Neuronal stem cell (in vitro differentiated cells): ENCODE results near the gene FRY.

ENCODE experiments used
- DNase-seq: peaks from one replicate; pipeline ENCODE4 v3.0.0-alpha.2; 2013; ENCODE audit warnings: low spot score
- H2AFZ ChIP-seq: one replicate; pipeline ENCODE4 v1.6.1; 2013; ENCODE audit warnings: mild to moderate bottlenecking, low read length, inconsistent platforms
- H2AK5ac ChIP-seq: 2 replicates; pipeline ENCODE4 v1.6.1; 2013; ENCODE audit warnings: low read depth, mild to moderate bottlenecking, inconsistent platforms, low read length, moderate library complexity, mixed read lengths
- H2BK120ac ChIP-seq: 2 replicates; pipeline ENCODE4 v1.6.1; 2013; ENCODE audit warnings: low read depth, mild to moderate bottlenecking, inconsistent platforms, low read length, moderate library complexity, mixed read lengths
- H2BK12ac ChIP-seq: one replicate; pipeline ENCODE4 v1.6.1; 2013; ENCODE audit warnings: low read length, inconsistent platforms
- H2BK15ac ChIP-seq: 2 replicates; pipeline ENCODE4 v1.6.1; 2013; ENCODE audit warnings: mild to moderate bottlenecking, low read length, inconsistent platforms, mixed read lengths
- H2BK5ac ChIP-seq: one replicate; pipeline ENCODE4 v1.6.1; 2013; ENCODE audit warnings: inconsistent platforms, mild to moderate bottlenecking, low read length, moderate library complexity
- H3K14ac ChIP-seq: one replicate; pipeline ENCODE4 v1.6.1; 2013; ENCODE audit warnings: low read length, inconsistent platforms
- H3K18ac ChIP-seq: 2 replicates; pipeline ENCODE4 v1.6.1; 2013; ENCODE audit warnings: low read length, inconsistent platforms
- H3K23ac ChIP-seq: 2 replicates; pipeline ENCODE4 v1.6.1; 2013; ENCODE audit warnings: low read depth, mild to moderate bottlenecking, mixed read lengths, low read length, inconsistent platforms; ENCODE audit not compliant: poor library complexity
- H3K27ac ChIP-seq: replicated peaks from 3 replicates; pipeline ENCODE4 v1.5.1; 2013; ENCODE audit warnings: low read length, inconsistent platforms
- H3K27me3 ChIP-seq, 3 experiments: 2 replicates each; pipeline ENCODE4 v1.6.1; 2013; ENCODE audit warnings: low read length in 3 of 3, mild to moderate bottlenecking in 2 of 3, inconsistent platforms in 1 of 3, low read depth in 1 of 3, mixed read lengths in 1 of 3, moderate library complexity in 1 of 3; ENCODE audit not compliant: control insufficient read depth in 3 of 3, insufficient read depth in 3 of 3
- H3K36me3 ChIP-seq, 2 donors: replicated peaks in 1 of 2; 2 replicates each; pipeline ENCODE4 v1.6.1; 2013; ENCODE audit warnings: low read length in 2 of 2; ENCODE audit not compliant: control insufficient read depth in 2 of 2, insufficient read depth in 2 of 2
- H3K4ac ChIP-seq: 2 replicates; pipeline ENCODE4 v1.6.1; 2013; ENCODE audit warnings: inconsistent platforms, mild to moderate bottlenecking, low read length, moderate library complexity
- H3K4me1 ChIP-seq, 2 donors: 1 replicate in 1 of 2; 2 replicates in 1 of 2; pipeline ENCODE4 v1.6.1; 2013; ENCODE audit warnings: low read length in 2 of 2, low read depth in 1 of 2; ENCODE audit not compliant: control insufficient read depth in 2 of 2, insufficient read depth in 1 of 2
- H3K4me2 ChIP-seq: one replicate; pipeline ENCODE4 v1.6.1; 2013; ENCODE audit warnings: mild to moderate bottlenecking, low read length, inconsistent platforms; ENCODE audit not compliant: insufficient read depth, poor library complexity, severe bottlenecking
- H3K4me3 ChIP-seq, 2 donors: 2 replicates each; pipeline ENCODE4 v1.5.1; 2013; ENCODE audit warnings: low read length in 2 of 2, mild to moderate bottlenecking in 2 of 2, inconsistent platforms in 1 of 2, moderate library complexity in 1 of 2
- H3K79me1 ChIP-seq: one replicate; pipeline ENCODE4 v1.6.1; 2013; ENCODE audit warnings: low read depth, mild to moderate bottlenecking, inconsistent platforms, low read length, moderate library complexity
- H3K9ac ChIP-seq: one replicate; pipeline ENCODE4 v1.6.1; 2013; ENCODE audit warnings: mild to moderate bottlenecking, low read depth, low read length, inconsistent platforms; ENCODE audit not compliant: poor library complexity
- H3K9me3 ChIP-seq, 2 donors: replicated peaks in 1 of 2; 2 replicates each; pipeline versions ENCODE3 to v1.6.1; 2013; ENCODE audit warnings: low read length in 2 of 2, mild to moderate bottlenecking in 2 of 2, inconsistent platforms in 1 of 2, low read depth in 1 of 2, mixed read lengths in 1 of 2, moderate library complexity in 1 of 2; ENCODE audit not compliant: control insufficient read depth in 2 of 2, insufficient read depth in 1 of 2
- H4K8ac ChIP-seq: one replicate; pipeline ENCODE4 v1.6.1; 2013; ENCODE audit warnings: low read depth, mild to moderate bottlenecking, inconsistent platforms, low read length, moderate library complexity
- H4K91ac ChIP-seq: one replicate; pipeline ENCODE4 v1.6.1; 2013; ENCODE audit warnings: low read length, low read depth, mild to moderate bottlenecking, inconsistent platforms; ENCODE audit not compliant: poor library complexity
- WGBS, 2 donors: extraction: QIAGEN DNeasy Blood & Tissue Kit; methylation state at CpG; one replicate each; pipeline ENCODE4 v1.1.7; 2013; ENCODE audit warnings: missing lambda C conversion rate in 2 of 2, mixed read lengths in 1 of 2; ENCODE audit not compliant: insufficient read length in 2 of 2, insufficient replicate concordance in 1 of 2; ENCODE audit errors: extremely low coverage in 2 of 2; 5-methylcytosine and 5-hydroxymethylcytosine counted together

FRY gene

DNA sequence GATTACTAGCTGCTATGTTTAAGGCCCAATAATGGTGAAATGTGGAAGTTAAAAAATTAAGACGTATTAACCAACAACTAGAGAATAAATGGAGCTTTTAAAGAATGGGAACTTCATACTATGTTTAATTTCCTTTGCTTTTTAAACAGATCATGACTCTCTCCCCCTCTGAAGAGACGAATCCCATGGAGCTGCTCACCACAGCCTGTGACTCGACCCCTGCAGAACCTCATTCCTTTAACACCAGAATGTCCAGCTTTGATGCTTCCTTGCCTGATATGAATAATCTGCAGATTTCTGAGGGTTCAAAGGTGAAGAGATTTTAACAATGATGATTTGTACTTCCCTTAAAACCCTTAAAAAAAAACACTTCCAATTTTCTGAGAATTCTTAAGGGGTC, 230.6 kb downstream of the FRY start:
- no peak overlapping the region for H4K8ac ChIP-seq
- no peak overlapping the region for H3K27ac ChIP-seq
- H3K36me3 ChIP-seq: peaks cover 0 to 4% of the 10 kb centered on the region in 2 donors
- no peak overlapping the region for H2BK120ac ChIP-seq
- H3K18ac ChIP-seq: no peak overlapping the region
- no peak overlapping the region for H3K4me2 ChIP-seq
- no peak overlapping the region for H2BK5ac ChIP-seq
- H3K9ac ChIP-seq: no peak overlapping the region
- no peak overlapping the region for H3K4ac ChIP-seq
- no peaks in the 10 kb centered on the region for H3K27me3 ChIP-seq
- no peak overlapping the region for H2AK5ac ChIP-seq
- no peak overlapping the region for H3K4me3 ChIP-seq
- no peak overlapping the region for H2AFZ ChIP-seq
- H3K14ac ChIP-seq: no peak overlapping the region
- H4K91ac ChIP-seq: no peak overlapping the region
- no peaks in the 10 kb centered on the region for H3K79me1 ChIP-seq
- no peak for DNase-seq
- no peaks in the 10 kb centered on the region for H3K4me1 ChIP-seq
- no peak overlapping the region for H2BK15ac ChIP-seq
- no peak overlapping the region for H3K23ac ChIP-seq
- H2BK12ac ChIP-seq: no peak overlapping the region
- no CpG with 5 or more reads among the region's 3 CpGs for WGBS, 2 donors
- H3K9me3 ChIP-seq: no peaks in the 10 kb centered on the region

DNA sequence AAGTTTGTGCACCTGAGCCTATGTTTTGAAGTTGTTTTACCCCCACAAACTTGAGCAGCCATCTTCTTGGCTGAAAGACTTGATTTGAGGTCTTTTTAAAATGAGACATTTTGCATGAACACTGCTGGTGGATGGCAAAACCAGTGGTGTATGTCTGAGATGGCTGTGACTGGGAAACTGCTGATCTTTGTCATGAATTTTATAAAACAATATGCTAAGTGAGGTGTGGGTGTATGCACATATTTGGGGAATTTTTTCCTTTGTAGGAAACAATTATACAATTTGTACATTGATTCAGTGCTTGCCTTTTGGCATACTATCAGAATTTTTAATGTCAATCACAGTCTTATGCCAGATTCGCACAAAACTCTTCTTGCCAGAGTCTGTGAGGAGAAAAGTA, 231.0 kb downstream of the FRY start:
- WGBS, 2 donors: no CpG with 5 or more reads among the region's 1 CpG
- H2BK120ac ChIP-seq: no peak overlapping the region
- no peaks in the 10 kb centered on the region for H3K27me3 ChIP-seq
- H2AFZ ChIP-seq: no peak overlapping the region
- no peak overlapping the region for H3K4me3 ChIP-seq
- no peak overlapping the region for H3K18ac ChIP-seq
- no peak overlapping the region for H4K8ac ChIP-seq
- H4K91ac ChIP-seq: no peak overlapping the region
- H2BK5ac ChIP-seq: no peak overlapping the region
- no peak overlapping the region for H3K4ac ChIP-seq
- no peak overlapping the region for H3K14ac ChIP-seq
- H2AK5ac ChIP-seq: no peak overlapping the region
- no peak for DNase-seq
- H3K9ac ChIP-seq: no peak overlapping the region
- no peaks in the 10 kb centered on the region for H3K9me3 ChIP-seq
- H3K79me1 ChIP-seq: no peaks in the 10 kb centered on the region
- peaks cover 0 to 4% of the 10 kb centered on the region in 2 donors for H3K36me3 ChIP-seq
- H3K23ac ChIP-seq: no peak overlapping the region
- no peak overlapping the region for H3K4me2 ChIP-seq
- no peak overlapping the region for H3K27ac ChIP-seq
- no peaks in the 10 kb centered on the region for H3K4me1 ChIP-seq
- H2BK15ac ChIP-seq: no peak overlapping the region
- no peak overlapping the region for H2BK12ac ChIP-seq

DNA sequence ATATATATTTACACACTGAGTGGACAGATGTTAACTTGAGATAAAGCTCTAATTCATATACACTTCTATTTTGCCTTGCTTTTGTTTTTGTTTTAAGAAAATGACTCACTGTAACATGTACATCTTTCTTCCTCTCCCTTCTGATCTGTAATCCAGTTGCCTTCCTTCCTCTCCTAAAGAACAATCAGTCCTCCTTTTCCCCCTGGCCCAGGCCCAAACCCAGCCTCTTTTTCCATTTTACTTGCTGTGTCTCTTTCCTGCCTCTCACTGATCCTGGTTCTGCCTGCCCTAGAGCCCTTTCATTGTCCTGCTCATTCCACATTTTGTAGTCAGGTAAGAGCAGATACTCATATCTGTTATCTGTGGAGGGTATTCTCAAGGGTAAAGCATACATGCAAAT, 232.8 kb downstream of the FRY start:
- Histone ChIP-seq H3K9me3 (no peaks in the 10 kb centered on the region), H2BK15ac (no peak overlapping the region), H2BK12ac (no peak overlapping the region), H3K4me1 (no peaks in the 10 kb centered on the region), H3K14ac (no peak overlapping the region), H4K91ac (no peak overlapping the region), H3K4ac (no peak overlapping the region), H3K4me3 (no peak overlapping the region), H3K9ac (no peak overlapping the region), H2BK5ac (no peak overlapping the region), H3K79me1 (no peaks in the 10 kb centered on the region), H3K23ac (no peak overlapping the region), H4K8ac (no peak overlapping the region), H2AK5ac (no peak overlapping the region), H3K27ac (no peak overlapping the region), H3K4me2 (no peak overlapping the region), H2BK120ac (no peak overlapping the region), H3K36me3 (peaks cover 0 to 4% of the 10 kb centered on the region in 2 donors), H3K18ac (no peak overlapping the region), H2AFZ (no peak overlapping the region), H3K27me3 (no peaks in the 10 kb centered on the region)
- DNase-seq: no peak

DNA sequence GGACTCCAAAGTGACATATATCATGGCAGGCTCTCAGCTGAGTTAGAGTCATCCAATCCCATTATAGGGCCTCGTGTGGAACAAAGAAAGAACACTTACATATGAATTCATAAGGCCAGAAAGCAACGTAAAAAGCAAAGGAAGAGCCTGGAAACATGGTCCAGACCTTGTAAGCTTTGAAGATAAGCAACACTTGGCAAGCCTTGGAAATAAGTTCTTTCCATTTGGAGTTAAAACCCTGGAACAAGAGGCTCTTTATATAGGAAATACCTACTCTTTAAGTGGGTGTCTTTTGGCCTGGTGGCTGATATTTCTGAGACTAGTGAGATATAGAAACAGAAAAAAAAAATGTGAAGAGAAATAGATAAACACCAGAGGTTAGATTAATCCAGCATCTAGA, 234.2 kb downstream of the FRY start:
- WGBS, 2 donors: no CpG with 5 or more reads among the region's 2 CpGs
- Histone ChIP-seq H3K4me3 (no peak overlapping the region), H3K4me2 (no peak overlapping the region), H3K14ac (no peak overlapping the region), H4K91ac (no peak overlapping the region), H3K27ac (no peak overlapping the region), H2BK15ac (no peak overlapping the region), H4K8ac (no peak overlapping the region), H2BK12ac (no peak overlapping the region), H3K9ac (no peak overlapping the region), H3K4ac (no peak overlapping the region), H2AFZ (no peak overlapping the region), H3K36me3 (peaks cover 0 to 7% of the 10 kb centered on the region in 2 donors), H3K9me3 (no peaks in the 10 kb centered on the region), H3K23ac (no peak overlapping the region), H2AK5ac (no peak overlapping the region), H3K18ac (no peak overlapping the region), H2BK5ac (no peak overlapping the region), H3K79me1 (no peaks in the 10 kb centered on the region), H2BK120ac (no peak overlapping the region), H3K27me3 (no peaks in the 10 kb centered on the region), H3K4me1 (no peaks in the 10 kb centered on the region)
- no peak for DNase-seq
